Activated naive CD4-positive, alpha-beta T cell treated with Interleukin-2 at 50 U/mL for 16 hours (primary cell): ENCODE data around the gene IL17RA.
"Not testable (repeated sequence)": the region's sequence is repeated elsewhere in the genome, so short reads cannot be mapped to it uniquely, and the experiment has no call there.

Experiments used
- DNase-seq: peaks from one replicate; pipeline ENCODE4 v3.0.0-alpha.2; 2020

Gene IL17RA

DNA sequence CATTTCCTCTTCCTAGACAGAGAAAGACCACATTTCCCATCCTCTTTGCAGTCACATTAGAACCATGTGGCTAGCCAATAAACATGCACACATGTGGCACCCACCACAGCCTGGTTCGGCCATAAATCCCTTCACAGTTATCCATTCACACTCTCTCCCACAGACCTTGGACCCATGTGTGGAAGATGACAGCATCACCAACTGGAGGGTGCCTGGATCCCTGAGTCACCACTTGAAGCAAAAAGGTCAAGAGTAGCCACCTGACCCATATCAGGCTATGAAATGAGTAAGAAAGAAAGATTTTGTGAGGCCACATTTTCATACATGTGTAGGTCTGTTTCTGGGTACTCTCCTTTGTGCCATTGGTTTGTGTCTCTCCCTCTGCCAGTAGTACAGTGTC, 45.4 kb downstream of the IL17RA start:
- no peak for DNase-seq

DNA sequence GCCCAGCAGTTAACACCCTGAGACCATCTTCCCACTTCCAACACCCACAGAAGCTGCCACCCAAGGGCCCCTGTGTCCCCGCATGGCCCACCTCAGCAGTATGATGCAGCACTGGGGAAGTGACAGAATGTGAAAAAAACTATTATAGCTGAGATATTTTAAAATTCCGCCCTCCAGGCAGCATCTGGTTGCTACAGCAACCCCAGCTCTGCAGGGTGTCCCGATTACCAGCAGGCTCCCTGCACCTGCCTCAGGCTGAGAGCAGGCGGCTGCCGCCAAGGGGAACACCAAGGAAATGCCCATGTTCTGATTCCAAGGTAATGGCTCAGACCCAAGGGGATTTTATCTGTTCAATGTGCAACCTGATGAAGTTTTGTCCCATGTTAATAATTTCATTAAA, 46.9 kb downstream of the IL17RA start:
- DNase-seq, result no peak

DNA sequence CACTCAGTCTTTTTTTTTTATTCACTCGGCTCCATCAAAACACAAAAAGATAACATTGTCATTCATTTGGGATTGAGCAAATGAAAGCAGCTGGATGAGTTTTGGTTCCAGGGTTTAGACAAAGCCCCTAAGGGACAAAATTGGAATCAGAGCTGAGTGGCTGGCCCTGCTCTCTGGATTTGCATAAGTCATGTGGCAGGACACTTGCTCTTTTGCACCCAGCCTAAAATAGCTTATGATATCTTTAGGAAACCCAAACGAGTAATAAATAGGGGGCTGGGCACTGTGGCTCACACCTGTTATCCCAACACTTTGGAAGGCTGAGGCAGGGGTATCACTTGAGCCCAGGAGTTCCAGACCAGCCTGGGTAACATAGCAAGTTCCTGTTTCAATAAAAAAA, 47.3 kb downstream of the IL17RA start:
- no peak for DNase-seq

DNA sequence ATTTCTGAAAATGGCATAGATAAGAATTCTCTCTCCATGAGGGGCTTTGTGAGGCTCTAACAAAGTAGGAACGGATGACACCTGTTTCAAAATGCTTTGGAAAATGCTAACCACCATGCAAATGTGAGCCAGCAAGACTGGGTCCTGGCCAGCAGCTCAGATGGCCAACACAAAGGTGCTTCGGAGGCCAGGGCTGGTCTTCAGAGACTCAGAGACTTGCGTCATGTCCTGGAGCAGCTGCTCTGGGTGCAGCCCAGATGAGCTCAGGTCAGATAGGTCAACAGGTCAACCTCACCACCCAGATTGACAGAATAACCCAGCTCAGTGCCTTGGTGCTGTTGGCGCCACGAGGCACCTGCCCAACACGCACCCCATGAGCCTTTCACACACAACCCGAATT, 48.3 kb downstream of the IL17RA start:
- DNase-seq, result no peak

DNA sequence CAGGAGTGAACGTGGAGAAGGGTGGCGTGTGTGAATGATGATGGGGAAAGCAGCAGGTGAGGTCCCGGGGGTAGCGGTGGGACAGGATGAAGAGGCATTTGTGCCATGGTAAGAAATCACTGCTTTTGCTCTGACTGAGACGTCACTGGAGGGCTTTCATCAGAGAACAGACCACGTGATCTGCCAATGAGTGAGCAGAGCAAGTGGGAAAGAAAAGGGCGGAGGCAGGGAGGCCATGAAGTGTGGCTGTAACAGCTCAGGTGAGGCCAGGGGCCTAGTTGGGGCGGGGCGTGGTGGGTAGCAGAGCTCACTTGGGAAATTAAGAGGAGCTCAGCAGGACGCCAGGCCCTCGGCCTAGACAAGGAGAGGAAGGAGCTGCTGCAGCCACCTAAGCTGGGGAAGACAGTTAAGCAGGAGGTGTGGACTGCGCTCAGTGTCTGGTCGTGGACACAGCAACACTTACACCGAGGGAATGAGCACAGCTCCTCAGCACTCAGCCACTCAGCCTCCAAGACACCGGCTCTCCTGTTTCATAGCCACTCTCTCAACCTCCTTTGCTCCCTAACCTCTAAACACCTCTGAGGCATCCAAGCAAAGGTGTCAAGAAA, 50.5 kb downstream of the IL17RA start:
- no peak for DNase-seq

DNA sequence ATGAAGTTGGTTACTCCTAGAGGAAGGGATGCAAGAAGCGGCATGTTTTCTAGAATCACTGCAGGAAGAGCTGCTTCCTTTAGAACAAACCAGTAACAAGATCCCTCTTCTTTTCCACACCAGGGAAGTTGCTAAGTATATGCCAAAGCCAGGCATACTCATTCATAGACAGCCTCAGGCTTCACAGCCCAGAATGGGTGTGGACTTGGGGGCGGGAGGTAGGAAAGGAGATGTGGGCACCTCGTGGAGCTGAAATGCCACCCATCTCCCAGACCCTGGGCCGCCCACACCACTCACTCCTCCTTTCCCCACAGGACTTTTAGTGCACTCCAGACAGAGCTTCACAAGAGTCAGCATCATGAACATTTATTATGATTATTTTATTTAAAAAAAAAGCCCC, 52.4 kb downstream of the IL17RA start:
- DNase-seq, result no peak

DNA sequence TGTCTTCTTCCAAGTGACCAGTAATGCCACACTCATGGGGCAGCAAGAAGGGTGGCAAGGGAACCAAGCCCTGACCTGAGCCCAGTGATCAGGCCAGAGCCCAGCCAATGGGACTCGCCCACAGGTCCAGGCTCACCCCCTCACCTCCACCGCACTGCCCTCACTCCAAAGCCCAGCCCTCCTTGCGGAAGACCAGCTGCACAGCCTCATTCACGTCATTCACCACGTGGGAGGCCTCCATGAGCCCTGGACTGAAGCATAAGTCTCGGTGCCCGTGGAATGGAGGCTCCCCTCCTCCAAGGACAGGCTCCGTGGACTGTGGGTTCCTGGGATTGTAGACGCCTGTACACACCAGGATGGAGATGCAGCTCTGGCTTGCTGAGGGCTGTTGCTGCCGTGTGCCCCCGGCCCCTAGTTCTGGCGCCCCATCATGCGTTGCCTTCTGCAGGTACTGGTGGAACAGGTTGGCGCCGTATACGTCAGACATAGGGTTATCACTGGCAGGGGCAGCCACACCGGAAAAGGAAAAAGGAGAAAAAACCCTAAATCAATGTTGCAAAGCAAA, 53.1 kb downstream of the IL17RA start:
- no peak for DNase-seq

DNA sequence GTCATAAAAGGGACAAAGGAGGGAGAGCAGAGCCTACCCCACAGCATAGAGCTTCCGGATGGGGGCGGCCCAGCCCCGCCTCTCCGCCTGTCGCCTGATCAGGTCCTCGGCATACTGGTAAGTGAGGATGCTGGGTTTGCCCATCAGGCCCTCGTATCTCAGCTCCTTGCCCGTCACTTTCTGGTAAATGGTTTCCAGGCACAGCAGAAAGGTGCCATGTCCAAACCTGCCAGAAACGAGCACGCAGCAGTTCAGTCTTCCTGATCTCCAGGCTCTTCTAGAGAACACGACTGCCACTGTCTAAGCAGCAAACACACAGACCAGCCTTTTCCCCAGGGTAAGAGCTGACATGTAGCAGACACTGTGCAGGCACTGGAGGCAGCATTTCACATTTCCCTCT, 53.7 kb downstream of the IL17RA start:
- DNase-seq, result no peak

DNA sequence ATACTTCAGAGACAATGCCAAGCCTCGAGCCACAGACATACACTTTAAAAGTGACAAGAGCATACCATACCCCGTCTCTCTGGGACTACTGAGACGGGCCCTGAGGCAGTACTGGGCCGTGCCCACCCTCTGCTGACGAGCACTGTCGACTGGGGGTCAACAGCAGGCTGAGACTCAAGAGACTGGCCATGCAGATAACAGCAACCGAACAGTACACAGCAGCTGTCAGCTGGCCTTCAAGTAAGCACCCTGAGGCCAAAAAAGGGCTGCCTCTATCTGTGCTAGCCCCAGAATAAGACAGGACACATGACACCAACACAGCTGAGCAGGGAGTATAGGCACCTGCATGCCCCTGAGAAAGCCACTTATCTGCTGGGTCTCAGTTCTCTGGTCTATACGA, 55.2 kb downstream of the IL17RA start:
- no peak for DNase-seq

DNA sequence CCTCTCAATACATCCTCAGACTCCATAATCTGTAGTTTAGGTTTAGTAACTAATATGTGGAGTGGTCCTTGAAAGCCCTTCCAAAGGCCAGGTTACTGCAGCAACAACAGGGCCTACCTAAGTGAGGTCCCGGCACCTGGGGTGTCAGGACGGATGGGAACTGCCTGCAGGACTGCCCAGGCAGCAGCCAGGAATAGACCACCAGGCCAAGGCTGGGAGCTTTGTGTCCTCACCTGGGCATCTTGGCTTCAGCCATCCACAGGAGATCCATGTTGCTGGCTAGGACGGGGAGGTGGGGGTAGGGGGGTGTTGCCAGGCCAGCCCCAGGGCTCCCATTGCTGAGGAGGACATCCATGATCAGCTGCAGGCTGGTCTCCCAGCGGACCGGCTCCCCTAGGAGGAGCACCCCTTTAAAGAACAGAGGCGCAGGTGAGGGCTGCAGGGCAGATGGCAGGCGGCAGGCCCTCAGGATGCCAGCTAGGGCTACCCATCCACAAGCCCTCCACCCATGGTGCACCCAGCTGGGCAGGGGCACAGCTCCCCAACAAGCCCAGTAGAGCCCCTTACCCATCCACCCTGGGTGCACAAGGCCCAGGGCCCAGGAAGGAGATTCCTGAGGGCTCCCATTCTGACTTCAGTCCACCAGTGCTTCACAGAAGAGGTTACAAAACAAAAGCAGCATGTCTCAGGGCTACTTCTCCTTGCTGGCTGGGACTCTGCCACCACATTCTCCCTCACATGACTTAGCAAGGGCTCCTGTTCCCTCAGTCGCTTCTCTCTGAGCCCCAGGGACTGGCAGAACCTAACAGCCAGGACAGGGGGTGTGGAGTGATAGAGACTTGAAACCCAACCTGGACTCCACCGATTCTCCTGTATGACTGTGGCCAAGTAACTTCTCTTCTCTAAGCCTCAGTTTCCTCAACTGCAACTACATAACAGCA, 56.3 kb downstream of the IL17RA start:
- DNase-seq, result no peak

DNA sequence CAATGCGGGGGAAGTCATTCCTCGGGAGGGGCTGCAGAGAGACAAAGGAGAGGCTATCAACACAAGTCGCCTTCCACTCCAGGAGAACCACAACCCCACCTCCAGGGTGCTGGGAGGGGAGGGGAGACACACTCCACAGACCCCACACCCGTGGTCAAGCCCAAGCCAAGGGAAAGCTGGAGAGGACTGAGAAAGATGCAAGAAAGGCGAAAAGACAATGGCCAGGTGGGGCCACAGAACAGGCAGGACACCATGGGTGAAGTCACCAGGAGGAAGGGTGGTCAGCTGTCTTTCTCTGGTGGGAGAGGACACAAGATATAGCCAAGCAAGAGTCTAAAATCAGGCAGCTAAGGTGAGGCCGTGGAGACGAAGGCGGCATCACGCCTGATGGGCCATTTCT, 58.3 kb downstream of the IL17RA start:
- no peak for DNase-seq

DNA sequence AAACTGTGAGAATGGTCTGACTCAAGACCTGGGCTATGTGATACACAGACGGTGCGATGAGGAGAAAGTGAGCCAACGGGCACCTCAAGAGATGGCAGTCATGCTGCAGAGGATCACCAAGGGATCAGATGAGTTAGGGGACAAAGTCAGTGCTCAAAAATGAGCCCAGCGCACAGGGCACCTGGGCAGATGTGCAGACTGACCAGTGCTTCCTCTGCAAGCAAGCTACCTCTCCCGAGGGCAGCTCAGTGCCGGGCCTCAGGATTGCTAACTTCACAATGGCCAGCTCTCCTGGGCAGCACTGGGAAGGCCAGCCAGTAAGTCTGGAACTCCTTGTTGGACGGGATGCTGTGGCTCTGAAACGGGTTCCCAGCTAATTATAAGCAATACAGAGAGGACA, 59.0 kb downstream of the IL17RA start:
- no peak for DNase-seq

DNA sequence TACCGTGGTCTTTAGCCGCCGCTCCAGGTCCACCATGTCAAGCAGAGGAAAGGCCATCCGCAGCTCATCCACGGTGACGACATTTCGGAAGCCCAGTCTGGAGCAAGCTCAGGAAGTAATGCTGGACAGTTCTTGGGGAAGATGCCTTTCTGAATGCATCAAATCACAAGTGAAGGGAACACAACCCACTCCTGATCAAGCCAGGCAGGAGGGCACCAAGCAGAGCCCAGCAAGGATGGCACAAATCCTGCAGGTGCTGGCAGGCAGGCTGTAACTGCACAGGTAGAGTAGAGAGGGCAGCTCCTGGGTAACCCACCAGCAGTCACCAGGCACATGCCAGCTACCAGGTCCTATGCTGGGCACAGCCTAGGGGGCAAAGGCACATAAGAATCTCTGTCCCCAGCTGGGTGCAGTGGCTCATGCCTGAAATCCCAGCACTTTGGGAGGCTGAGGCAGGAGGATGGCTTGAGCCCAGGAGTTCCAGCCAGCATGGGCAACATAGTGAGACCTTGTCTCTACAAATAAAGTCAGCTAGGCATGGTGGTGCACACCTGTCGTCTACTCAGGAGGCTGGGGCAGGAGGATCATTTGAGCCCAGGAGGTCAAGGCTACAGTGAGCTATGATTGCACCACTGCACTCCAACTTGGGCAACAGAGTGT, 60.4 kb downstream of the IL17RA start:
- no peak for DNase-seq

DNA sequence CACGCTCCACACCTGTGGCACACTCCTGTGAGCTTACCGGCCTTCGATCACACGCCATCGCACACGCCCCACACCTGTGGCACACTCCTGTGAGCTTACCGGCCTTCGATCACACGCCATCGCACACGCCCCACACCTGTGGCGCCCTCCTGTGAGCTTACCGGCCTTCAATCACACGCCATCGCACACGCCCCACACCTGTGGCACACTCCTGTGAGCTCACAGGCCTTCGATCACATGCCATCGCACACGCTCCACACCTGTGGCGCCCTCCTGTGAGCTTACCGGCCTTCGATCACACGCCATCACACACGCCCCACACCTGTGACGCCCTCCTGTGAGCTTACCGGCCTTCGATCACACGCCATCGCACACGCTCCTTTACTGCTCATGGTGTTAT, 62.7 kb downstream of the IL17RA start:
- not testable (repeated sequence) for DNase-seq

DNA sequence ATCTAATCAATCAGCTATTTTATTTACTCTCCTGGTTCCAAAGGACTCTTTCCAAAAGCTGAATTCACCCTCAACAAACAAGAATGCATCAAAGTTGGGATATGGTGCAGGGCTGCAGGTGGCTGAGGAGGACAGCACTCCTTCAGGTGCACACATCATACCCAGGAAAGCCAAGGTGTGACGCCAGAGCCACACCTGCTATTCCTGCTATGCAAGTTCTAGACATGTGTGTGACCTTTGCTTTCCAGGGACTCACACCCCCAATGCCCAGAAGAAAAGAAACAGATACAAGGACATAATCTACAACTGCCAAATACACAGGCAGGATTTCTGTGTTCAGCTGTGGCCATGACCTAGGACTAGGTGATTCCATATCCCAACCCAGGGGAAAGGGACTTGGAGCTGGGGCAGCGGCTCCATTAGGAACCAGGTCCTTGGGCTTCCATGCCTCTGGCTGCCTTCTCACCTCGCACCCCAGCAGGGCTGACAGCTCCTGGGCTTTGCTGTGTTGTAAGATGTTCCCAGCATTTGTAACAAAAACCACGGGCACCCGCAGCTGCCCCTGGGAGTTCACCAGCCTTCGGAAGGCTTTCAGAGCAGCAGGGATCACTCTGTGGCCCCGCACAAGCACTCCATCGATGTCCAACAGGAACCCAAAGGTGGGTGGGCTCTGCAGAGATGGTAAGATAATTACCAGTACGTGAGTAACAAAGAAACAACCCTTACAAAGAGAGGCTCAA, 64.4 kb downstream of the IL17RA start:
- no peak for DNase-seq

DNA sequence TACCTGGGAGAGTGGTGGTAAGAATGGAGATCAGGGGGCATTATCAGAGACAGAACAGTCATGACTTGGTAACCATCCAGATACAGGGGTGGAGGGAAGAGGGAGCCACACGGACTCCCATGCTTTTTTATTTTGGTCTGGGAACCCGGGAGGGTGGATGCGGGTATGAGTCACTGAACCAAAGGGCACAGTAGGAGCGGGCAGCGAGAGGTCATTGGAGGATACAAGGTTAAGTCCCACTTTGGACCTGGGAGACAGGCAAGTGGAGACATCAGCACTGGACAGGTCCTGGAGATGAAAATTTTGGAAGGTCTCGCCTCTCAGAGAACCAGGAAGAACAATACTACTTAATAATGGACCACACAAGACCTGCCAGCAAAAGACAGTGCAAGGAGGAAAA, 67.5 kb downstream of the IL17RA start:
- DNase-seq, result no peak

DNA sequence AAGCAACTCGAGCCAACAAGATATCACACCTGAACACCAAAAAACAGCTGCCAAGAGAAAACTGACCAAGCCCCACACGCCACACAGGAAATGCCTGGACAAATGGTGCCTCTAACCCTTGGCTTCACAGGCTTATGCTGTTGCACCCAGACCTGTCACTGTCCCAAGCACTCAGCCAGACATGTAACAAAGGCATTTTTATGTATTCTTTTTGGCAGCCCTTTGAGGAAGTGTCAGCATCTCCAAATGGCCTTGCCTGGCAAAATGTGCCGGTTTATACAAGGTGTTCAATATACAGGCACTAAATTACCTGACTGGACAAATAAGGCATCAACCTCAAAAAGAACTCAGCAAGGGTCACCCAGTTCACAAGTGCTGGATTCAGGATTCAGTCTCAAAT, 68.2 kb downstream of the IL17RA start:
- no peak for DNase-seq

DNA sequence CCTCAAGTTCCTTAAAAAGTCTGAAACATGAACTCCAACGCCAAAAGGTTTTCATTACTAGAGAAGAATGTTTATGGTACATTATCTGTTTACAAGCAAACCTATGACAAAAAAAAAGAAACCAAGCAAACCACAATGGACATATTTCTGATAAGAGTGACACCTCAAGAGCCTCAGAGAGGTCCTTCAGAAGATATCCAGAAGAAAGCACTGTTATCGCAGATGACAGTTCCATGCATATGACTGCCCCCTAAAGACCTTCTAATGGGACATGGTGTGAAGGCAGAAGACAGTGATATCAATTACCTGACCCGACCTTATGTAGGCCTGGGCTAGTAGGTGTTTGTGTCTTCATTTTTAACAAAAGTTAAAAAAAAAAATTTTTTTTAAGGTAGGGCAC, 71.1 kb downstream of the IL17RA start:
- DNase-seq, result no peak

DNA sequence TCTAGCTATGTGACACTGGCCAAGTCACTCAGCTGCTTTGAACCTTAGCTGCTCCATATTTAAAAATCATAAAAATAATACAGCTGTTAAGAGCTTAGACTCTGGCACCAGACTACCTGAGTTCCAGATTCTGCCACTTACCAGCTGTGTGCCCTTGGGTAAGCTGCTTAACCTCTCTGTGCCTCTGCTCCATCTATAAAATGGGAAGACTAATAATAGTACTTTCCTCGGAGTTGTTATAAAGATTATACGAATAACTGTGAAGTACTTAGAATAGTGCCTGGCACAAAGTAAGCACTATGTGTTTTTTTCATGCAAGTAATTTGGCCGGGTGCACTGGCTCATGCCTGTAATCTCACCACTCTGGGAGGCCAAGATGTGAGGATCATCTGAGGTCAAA, 72.9 kb downstream of the IL17RA start:
- no peak for DNase-seq

DNA sequence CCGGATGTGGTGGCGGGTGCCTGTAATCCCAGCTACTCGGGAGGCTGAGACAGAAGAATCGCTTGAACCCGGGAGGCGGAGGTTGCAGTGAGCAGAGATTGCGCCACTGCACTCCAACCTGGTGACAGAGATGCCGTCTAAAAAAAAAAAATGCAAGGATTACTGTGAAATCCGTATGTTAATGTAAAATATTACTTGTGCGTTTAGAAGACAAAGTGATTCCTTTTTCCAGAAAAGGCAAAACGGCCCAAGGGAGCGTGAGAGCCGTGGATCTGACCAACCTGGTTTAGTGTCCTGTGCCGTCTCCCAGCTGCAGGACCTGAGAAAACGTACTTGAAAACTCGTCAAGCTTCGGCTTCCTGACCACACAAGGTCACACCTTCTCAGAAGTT, 73.4 kb downstream of the IL17RA start:
- no peak for DNase-seq

DNA sequence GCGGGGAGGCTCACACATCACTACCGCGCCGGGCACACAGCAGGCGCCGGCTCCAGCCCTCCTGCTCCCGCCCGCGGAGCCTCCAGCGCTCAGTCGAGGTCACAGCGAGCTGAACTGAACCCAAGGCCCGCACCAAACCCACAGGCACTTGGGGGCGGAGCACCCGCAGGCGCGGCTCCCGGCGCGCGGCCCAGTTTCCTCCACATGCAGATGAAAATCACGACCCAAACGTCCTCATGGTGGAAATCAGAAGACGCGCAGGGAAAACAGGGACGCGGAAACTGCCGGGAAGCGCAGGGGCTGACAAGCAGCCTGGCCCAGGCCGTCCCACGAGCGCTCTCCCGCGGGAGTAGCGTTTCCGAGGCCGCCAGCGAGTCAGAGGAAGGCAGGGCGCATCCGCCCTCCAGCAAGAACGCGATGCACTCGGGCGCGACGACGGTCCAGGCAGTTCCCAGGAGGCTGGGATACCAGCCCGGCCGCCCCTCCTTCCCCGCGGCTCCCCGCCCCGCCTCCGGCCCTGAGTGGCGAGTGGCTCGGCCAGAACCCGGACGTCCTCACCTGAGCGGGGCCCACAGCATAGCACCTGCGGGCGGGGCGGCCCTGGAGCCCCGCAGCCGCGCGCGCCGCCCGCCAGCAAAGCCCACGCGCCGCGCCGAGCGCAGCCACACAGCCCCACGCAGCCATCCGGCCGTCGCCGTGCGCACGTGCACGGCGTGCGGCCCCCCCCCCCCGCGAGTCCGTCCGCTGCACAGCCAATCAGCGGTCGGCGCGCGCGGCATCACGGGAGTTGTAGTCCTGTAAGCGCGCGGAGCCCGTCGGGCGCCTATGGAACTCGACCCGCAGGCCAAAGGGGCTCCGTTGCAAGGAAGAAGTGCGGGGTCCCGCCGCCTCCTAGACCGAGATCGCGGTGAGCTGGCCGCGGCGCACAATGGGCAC, 74.0 kb downstream of the IL17RA start, which contains the start of gene HDHD5:
Gene HDHD5 (minus strand): TSS at position 710 of the 936 bp plus-strand sequence. CDS start 26 bp downstream, at position 684.
- peak; percentile 91 for DNase-seq

DNA sequence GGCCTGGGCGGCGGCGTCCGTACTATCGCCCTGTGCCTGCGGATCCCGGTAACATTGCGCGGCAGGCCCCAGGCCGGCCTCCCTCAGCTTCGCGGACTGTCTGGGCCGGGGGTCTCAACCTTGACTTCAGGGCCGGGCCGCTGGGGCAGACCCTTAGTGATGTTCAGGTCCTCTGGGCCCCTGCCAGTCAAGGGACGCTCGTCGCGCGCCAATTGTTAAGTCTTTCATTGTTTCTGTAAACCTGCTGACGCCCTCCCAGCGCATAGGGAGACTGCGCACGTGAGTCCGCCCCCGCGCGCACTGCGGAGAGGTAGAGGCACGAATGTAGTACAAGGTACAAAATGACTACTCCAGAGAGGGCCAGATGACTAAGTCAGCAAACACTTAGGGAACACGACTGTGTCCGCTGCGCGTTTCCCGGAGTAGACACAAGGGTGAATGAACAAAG, 74.7 kb downstream of the IL17RA start:
- DNase-seq, result peak; percentile 76
